Endothelial cell of umbilical vein (primary cell): ENCODE data around the gene NTNG1. TPM values are rescaled to one million over a fixed set of nuclear protein-coding genes. Genes with fewer than 3 reads are reported as not detected.

Source experiments
- BruUV-seq: library from RNA; stranded (reverse); fragments of 400-500 nt; replicated peaks from 2 replicates; lab custom pipeline; 2021; lab: Mats Ljungman, UMichigan
- CTCF ChIA-PET: fragments of 300-600, 350-600 bp; sonication (Branson Sonifier 250); formaldehyde crosslinking; loops from one replicate; lab custom pipeline; 2021; ENCODE audit warnings: antibody characterized with exemption, inconsistent platforms; lab: Charles Lee
- POLR2A ChIA-PET: fragments of 300-600, 350-600 bp; sonication (Branson Sonifier 250); formaldehyde crosslinking; loops from one replicate; lab custom pipeline; 2021; ENCODE audit warnings: antibody characterized with exemption, inconsistent platforms; lab: Charles Lee
- DNase-seq: peaks from one replicate; pipeline ENCODE4 v3.0.0-alpha.2; 2011; ENCODE audit warnings: low read depth, low spot score
- FAIRE-seq: peaks from 2 replicates; lab custom pipeline; 2011; peaks lifted over from hg19 to GRCh38; lab: Jason Lieb, UNC
- H2AFZ ChIP-seq: 2 replicates; pipeline ENCODE4 v1.6.0; 2012; ENCODE audit warnings: low read depth, low read length, control low read depth, inconsistent platforms
- H3K27ac ChIP-seq: 2 replicates; pipeline ENCODE4 v1.5.1; 2011; ENCODE audit warnings: low read depth, mild to moderate bottlenecking, control low read depth, low read length, moderate library complexity; ENCODE audit not compliant: insufficient read depth
- H3K27me3 ChIP-seq, 2 experiments: 2 replicates each; pipeline versions ENCODE4 v1.6.0 to v1.6.1; 2011; ENCODE audit warnings: low read length in 2 of 2, mixed read lengths in 1 of 2; ENCODE audit not compliant: control insufficient read depth in 2 of 2, insufficient read depth in 2 of 2
- H3K36me3 ChIP-seq, 2 experiments: 2 replicates in 1 of 2; 3 replicates in 1 of 2; pipeline ENCODE4 v1.5.1; 2011; ENCODE audit warnings: low read length in 2 of 2, mild to moderate bottlenecking in 1 of 2, moderate library complexity in 1 of 2; ENCODE audit not compliant: control insufficient read depth in 2 of 2, insufficient read depth in 2 of 2; ENCODE audit errors: extremely low read depth in 1 of 2
- H3K4me1 ChIP-seq: 3 replicates; pipeline ENCODE4 v1.5.1; 2011; ENCODE audit warnings: mild to moderate bottlenecking, low read length; ENCODE audit not compliant: control insufficient read depth, insufficient read depth; ENCODE audit errors: extremely low read depth
- H3K4me2 ChIP-seq: 2 replicates; pipeline ENCODE4 v1.6.1; 2011; ENCODE audit warnings: low read length, control low read depth, mixed read lengths; ENCODE audit not compliant: insufficient read depth
- H3K4me3 ChIP-seq, 3 experiments: fragments of 200-600 bp in 1 of 3; sonication (generic), shearing (Covaris generic) in 1 of 3; replicated peaks in 1 of 3; 2 replicates each; pipeline ENCODE4 v1.5.1; 2011 to 2016; ENCODE audit warnings: control low read depth in 3 of 3, low read length in 3 of 3, mild to moderate bottlenecking in 2 of 3, inconsistent platforms in 1 of 3, low read depth in 1 of 3, moderate library complexity in 1 of 3; ENCODE audit not compliant: insufficient read depth in 1 of 3
- H3K79me2 ChIP-seq: 2 replicates; pipeline ENCODE4 v1.6.0; 2012; ENCODE audit warnings: low read length, inconsistent platforms; ENCODE audit not compliant: control insufficient read depth, insufficient read depth
- H3K9ac ChIP-seq: replicated peaks from 2 replicates; pipeline ENCODE3; 2011; ENCODE audit warnings: low read length, control low read depth; ENCODE audit not compliant: insufficient read depth; ENCODE audit errors: extremely low read depth
- H3K9me1 ChIP-seq: replicated peaks from 3 replicates; pipeline ENCODE4 v1.6.0; 2011; ENCODE audit warnings: mild to moderate bottlenecking, low read length; ENCODE audit not compliant: control insufficient read depth, insufficient read depth; ENCODE audit errors: extremely low read depth
- H3K9me3 ChIP-seq: replicated peaks from 2 replicates; pipeline ENCODE4 v1.5.1; 2012; ENCODE audit warnings: low read length, inconsistent platforms; ENCODE audit not compliant: control insufficient read depth, insufficient read depth
- H4K20me1 ChIP-seq: replicated peaks from 2 replicates; pipeline ENCODE3; 2011; ENCODE audit warnings: mild to moderate bottlenecking, low read length; ENCODE audit not compliant: control insufficient read depth, insufficient read depth; ENCODE audit errors: extremely low read depth
- EZH2 ChIP-seq: IDR thresholded peaks from 2 replicates; pipeline ENCODE4 v1.6.1; 2012; ENCODE audit warnings: borderline replicate concordance, low read depth, mild to moderate bottlenecking, moderate library complexity, low read length, inconsistent platforms; ENCODE audit not compliant: severe bottlenecking
- FOS ChIP-seq: IDR thresholded peaks from 2 replicates; pipeline ENCODE4 v1.6.1; 2011; ENCODE audit warnings: mild to moderate bottlenecking, low read length, moderate library complexity, borderline replicate concordance; ENCODE audit not compliant: insufficient read depth
- GATA2 ChIP-seq: IDR thresholded peaks from 2 replicates; pipeline ENCODE4 v1.7.0; 2011; ENCODE audit warnings: low read depth, mild to moderate bottlenecking, moderate library complexity, mixed read lengths, low read length; ENCODE audit not compliant: insufficient read length, insufficient read depth
- JUN ChIP-seq: IDR thresholded peaks from 2 replicates; pipeline ENCODE4 v1.6.1; 2011; ENCODE audit warnings: borderline replicate concordance, low read depth; ENCODE audit not compliant: insufficient read length, insufficient read depth
- MYC ChIP-seq: IDR thresholded peaks from one replicate; pipeline ENCODE4 v1.6.1; 2011; ENCODE audit warnings: mild to moderate bottlenecking, low read depth, low read length
- POLR2A ChIP-seq: IDR thresholded peaks from 2 replicates; pipeline ENCODE4 v1.6.1; 2012; ENCODE audit warnings: low read depth, mild to moderate bottlenecking, control low read depth, low read length
- POLR2AphosphoS5 ChIP-seq: IDR thresholded peaks from 2 replicates; pipeline ENCODE4 v1.6.1; 2012; ENCODE audit warnings: low read depth, mild to moderate bottlenecking, control low read depth, low read length, moderate library complexity; ENCODE audit not compliant: insufficient read depth
- dilution Hi-C: fragments of 300-500 bp; cut with MboI; formaldehyde crosslinking; loops from one replicate; pipeline ENCODE4 v1.15.0; 2019; ENCODE audit warnings: low sequenced_read_pairs; ENCODE audit not compliant: extremely low pct_ligation_motif_present
- intact Hi-C: fragments of 100-400 bp; cut with micrococcal nuclease; formaldehyde crosslinking; loops from one replicate; pipeline ENCODE4 v1.10.0; 2022
- polyA plus RNA-seq, 4 experiments: library from polyadenylated mRNA; depleted of rRNA in 3 of 4; stranded (reverse) in 3 of 4; unstranded in 1 of 4; fragments of >200 nt; gene quantifications; 2 replicates each; pipeline versions ENCODE4 v1.2.1 to v1.2.3, GENCODE V29; 2011 to 2012; ENCODE audit warnings: missing spikeins in 1 of 4
- total RNA-seq: library from RNA; stranded (reverse); gene quantifications from 2 replicates; pipeline ENCODE4 v1.2.3, GENCODE V29; 2021
- TF ChIP-seq, protein P1 (sequence below), 2 donors: IDR thresholded peaks; 1 replicate in 1 of 2; 2 replicates in 1 of 2; pipeline ENCODE4 v1.5.1; 2011; ENCODE audit warnings: low read length in 2 of 2, mild to moderate bottlenecking in 2 of 2, moderate library complexity in 2 of 2, control low read depth in 1 of 2, inconsistent platforms in 1 of 2, low read depth in 1 of 2; ENCODE audit not compliant: insufficient read depth in 1 of 2; ENCODE audit errors: extremely low read depth in 1 of 2
- TF ChIP-seq, protein P2 (sequence below): IDR thresholded peaks from 2 replicates; pipeline ENCODE4 v1.6.1; 2011; ENCODE audit not compliant: insufficient read depth, insufficient read length

NTNG1 gene
- total and polyA plus RNA-seq, 2 donors (not counting 3 experiments of a cell fraction or from before 2014, with no cell fraction given): not detected

DNA sequence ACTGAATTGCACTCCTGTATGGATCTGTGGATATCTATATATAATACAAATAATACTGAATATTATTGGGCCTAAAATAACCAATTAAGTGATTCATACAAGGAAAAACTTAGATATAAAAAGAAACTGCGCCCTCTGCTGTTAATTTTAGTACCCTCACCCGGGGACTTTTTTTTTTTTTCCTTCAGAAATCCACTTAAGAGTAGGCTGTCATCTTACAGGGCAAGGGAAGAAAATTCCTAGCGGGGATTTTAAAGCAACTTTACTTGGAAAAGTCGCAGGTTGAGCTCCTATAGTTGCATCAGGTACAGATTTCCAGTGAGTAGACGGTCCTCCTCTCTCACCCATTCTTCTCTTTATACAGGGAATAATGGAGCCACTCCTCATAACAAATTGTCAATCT is 1.3 kb downstream of the NTNG1 start:
- peak; percentile 65 for DNase-seq
- TF ChIP-seq, protein P1, sequence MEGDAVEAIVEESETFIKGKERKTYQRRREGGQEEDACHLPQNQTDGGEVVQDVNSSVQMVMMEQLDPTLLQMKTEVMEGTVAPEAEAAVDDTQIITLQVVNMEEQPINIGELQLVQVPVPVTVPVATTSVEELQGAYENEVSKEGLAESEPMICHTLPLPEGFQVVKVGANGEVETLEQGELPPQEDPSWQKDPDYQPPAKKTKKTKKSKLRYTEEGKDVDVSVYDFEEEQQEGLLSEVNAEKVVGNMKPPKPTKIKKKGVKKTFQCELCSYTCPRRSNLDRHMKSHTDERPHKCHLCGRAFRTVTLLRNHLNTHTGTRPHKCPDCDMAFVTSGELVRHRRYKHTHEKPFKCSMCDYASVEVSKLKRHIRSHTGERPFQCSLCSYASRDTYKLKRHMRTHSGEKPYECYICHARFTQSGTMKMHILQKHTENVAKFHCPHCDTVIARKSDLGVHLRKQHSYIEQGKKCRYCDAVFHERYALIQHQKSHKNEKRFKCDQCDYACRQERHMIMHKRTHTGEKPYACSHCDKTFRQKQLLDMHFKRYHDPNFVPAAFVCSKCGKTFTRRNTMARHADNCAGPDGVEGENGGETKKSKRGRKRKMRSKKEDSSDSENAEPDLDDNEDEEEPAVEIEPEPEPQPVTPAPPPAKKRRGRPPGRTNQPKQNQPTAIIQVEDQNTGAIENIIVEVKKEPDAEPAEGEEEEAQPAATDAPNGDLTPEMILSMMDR (IDR thresholded peaks at IDR 0.05; ENCODE audit: extremely low read depth in 1 of 2, insufficient read depth in 1 of 2, low read depth in 1 of 2, low read length in 2 of 2): peak; percentile 38
- no peak for TF ChIP-seq GATA2
- Histone ChIP-seq H3K4me2 (peak overlapping the region; percentile 52), H3K4me3 (no peak overlapping the region), H3K36me3 (no peaks in the 10 kb centered on the region), H3K9ac (no peak overlapping the region), H3K27me3 (peaks cover 17 to 19% of the 10 kb centered on the region in 2 experiments), H4K20me1 (no peaks in the 10 kb centered on the region), H3K9me3 (no peaks in the 10 kb centered on the region), H3K9me1 (no peaks in the 10 kb centered on the region), H3K4me1 (peaks cover 8% of the 10 kb centered on the region), H3K27ac (no peak overlapping the region), H3K79me2 (no peaks in the 10 kb centered on the region), H2AFZ (no peak overlapping the region)
- no TSS peak for BruUV-seq
- ChIA-PET CTCF (interaction anchor here (0.9 to 1.7 kb wide), 3 partner anchors 11 to 95 kb away, joined by 3 to 6 read pairs (median 5); no protein-coding TSS in a partner anchor), POLR2A (no interaction called here)
- dilution Hi-C loops (no loop called here), intact Hi-C loops (loop anchor here (1.0 kb wide), 1 partner anchor 1120 kb away; no protein-coding TSS in a partner anchor)
- FAIRE-seq: peak; percentile 15

DNA sequence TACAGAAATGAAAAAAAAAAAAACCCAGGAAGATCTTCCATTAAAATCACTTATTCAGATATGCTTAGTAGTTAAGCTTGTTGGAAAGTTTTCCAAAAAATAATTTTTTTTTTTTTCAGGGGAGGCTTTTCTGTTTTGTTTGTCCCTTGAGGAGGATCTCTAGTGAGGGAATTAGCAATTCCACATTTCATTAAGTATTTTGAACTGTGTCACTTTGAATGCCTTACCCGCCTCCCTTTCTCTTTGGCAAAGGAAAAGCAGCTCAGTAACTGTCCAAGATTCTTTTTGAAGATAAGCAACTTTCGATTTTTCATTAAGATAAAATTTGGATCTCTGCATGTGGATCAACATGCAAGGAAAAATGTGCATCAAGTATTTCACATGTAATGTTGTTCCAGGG is 1.8 kb downstream of the NTNG1 start:
- Histone ChIP-seq H3K36me3 (no peaks in the 10 kb centered on the region), H4K20me1 (no peaks in the 10 kb centered on the region), H3K27me3 (peaks cover 17 to 19% of the 10 kb centered on the region in 2 experiments), H3K4me2 (no peak overlapping the region), H3K79me2 (no peaks in the 10 kb centered on the region), H3K9me3 (no peaks in the 10 kb centered on the region), H3K4me3 (no peak overlapping the region), H2AFZ (no peak overlapping the region), H3K27ac (no peak overlapping the region), H3K9me1 (no peaks in the 10 kb centered on the region), H3K9ac (no peak overlapping the region), H3K4me1 (peaks cover 8% of the 10 kb centered on the region)
- DNase-seq (no peak), FAIRE-seq (no peak)
- TF ChIP-seq EZH2 (no peak), POLR2A (no peak), POLR2AphosphoS5 (no peak), MYC (no peak), JUN (no peak), FOS (no peak), GATA2 (no peak)
- TF ChIP-seq, protein P2, sequence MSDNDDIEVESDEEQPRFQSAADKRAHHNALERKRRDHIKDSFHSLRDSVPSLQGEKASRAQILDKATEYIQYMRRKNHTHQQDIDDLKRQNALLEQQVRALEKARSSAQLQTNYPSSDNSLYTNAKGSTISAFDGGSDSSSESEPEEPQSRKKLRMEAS: no peak
- TF ChIP-seq, protein P1 (IDR thresholded peaks at IDR 0.05; ENCODE audit: extremely low read depth in 1 of 2, insufficient read depth in 1 of 2, low read depth in 1 of 2, low read length in 2 of 2): no peak
- BruUV-seq: no TSS peak
- ChIA-PET POLR2A (no interaction called here), CTCF (interaction anchor here (0.6 to 1.7 kb wide), 5 partner anchors 12 to 1122 kb away, joined by 3 to 8 read pairs (median 5); partner anchors contain the start of gene PRMT6)
- dilution Hi-C loops (no loop called here), intact Hi-C loops (loop anchor here (1.0 kb wide), 1 partner anchor 1120 kb away; no protein-coding TSS in a partner anchor)
